ENCODE data around the gene IGFLR1. TPM values are rescaled to one million over a fixed set of nuclear protein-coding genes. Genes with fewer than 3 reads are reported as not detected.

The IGFLR1 gene
- total RNA-seq, 1 donor, result 1.9 TPM

DNA sequence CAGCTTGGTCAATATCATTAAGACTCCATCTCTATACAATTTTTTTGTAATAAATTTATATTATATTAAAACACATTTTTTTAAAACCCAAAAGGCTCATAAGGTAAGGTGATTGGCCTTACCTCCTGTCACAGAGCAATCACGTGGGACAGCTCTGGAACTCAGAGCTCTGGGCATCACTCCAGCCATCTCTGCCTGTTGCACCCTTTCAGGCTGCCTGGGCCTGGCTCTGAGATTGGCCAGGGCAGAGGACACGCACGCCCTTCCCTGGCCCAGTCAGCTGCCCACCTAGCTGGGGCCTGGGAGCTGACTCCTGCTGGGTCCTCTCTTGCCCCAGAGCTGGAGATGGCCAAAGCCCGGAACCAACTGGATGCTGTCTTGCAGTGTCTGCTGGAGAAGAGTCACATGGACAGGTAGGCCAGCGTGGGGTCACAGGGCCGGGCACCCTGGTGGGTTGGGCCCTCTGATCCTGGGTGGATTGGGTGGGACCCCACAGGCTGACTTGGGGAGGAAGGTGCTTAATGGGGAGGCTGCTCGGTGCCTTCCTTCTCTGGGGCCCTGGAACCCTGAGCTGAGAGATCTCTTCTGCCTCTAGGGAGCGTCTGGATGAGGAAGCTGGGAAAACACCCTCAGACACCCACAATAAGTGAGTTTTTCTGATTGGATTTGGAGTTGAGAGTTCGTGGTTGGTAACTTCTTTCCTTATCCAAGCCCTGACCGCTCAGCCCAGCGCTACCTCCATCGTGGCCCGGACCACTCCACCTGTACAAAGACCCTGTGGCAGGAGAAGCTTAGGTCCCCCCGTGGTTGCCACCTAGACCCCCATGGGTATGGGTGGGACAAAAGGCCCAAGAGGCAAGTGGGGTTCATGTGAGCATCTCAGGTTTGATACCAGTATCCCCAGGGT is 9.8 kb upstream of the IGFLR1 start:
- TF ChIP-seq CTCF (IDR thresholded peaks at IDR 0.05; ENCODE audit: insufficient read depth, low read length), result no peak
- no peak overlapping the region for H3K4me3 ChIP-seq (ENCODE audit: low read depth, low read length)
- DNase-seq (ENCODE audit: low read depth), result peak; percentile 24

DNA sequence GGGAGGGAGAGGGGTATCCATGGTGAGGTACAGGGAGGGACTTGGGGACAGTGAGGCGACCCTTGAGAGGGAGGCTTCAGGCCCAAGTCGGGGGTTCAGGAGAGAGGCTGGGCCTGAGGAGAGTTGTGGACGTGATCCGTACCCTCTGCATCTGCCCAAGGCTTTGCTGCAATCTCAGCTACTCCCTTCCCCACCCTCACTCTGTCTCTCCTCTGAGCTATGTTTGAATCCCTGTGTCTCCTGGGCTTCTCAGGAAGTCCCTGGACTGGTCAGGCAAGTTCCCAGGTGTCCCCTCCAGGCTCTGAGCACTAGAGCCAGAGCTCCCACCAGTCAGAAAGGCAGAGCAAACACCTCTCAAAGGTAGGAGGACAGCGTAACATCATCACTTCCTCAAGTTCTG is 7.9 kb upstream of the IGFLR1 start:
- H3K4me3 ChIP-seq (ENCODE audit: low read depth, low read length), result no peak overlapping the region
- no peak for DNase-seq (ENCODE audit: low read depth)
- no peak for TF ChIP-seq CTCF (IDR thresholded peaks at IDR 0.05; ENCODE audit: insufficient read depth, low read length)

GRCh38 chr19:35748106-35749020 is 6.1 kb upstream of the IGFLR1 start, which contains the start of gene LIN37:
Gene LIN37 (plus strand): TSS chr19:35748576. CDS start chr19:35748725, 149 bp downstream.
- peak; percentile 43 for TF ChIP-seq CTCF (IDR thresholded peaks at IDR 0.05; ENCODE audit: insufficient read depth, low read length)
- DNase-seq (ENCODE audit: low read depth), result peak; percentile 100
- H3K4me3 ChIP-seq (ENCODE audit: low read depth, low read length), result peak within 1 kb of the TSS; percentile 99

DNA sequence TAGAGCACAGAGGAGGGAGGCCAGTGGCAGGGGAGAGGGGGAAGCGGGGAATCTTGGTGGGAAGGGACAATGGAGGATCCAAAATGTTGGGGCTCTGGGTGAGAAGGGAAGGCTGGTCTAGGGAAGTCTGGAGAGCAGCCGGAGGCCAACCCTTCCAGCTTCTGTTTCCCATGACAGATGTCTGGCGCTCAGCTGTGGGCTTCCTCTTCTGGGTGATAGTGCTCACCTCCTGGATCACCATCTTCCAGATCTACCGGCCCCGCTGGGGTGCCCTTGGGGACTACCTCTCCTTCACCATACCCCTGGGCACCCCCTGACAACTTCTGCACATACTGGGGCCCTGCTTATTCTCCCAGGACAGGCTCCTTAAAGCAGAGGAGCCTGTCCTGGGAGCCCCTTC is 4.3 kb upstream of the IGFLR1 start:
- no peak for DNase-seq (ENCODE audit: low read depth)
- TF ChIP-seq CTCF (IDR thresholded peaks at IDR 0.05; ENCODE audit: insufficient read depth, low read length), result no peak
- H3K4me3 ChIP-seq (ENCODE audit: low read depth, low read length), result peak overlapping the region; percentile 66

DNA sequence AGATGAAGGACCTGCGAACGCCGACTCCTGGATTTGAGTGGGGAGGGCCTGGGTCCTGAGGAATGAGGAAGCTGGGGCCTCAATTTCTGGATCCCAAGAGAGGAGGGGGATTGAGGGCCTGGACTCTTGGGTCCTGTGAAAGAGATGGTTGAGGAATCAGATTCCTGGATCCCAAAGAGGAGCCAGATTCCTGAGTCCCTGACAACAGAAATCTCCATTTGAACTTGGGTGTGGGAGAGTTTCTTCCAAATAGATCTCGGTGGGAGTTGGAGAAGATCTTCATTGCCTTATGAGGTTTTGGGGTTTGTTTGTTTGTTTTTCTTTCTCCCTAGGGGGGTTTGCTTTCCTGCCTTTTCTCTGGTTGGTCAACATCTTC is 3.8 kb upstream of the IGFLR1 start:
- TF ChIP-seq CTCF (IDR thresholded peaks at IDR 0.05; ENCODE audit: insufficient read depth, low read length), result no peak
- H3K4me3 ChIP-seq (ENCODE audit: low read depth, low read length), result peak overlapping the region; percentile 66
- DNase-seq (ENCODE audit: low read depth), result no peak

GRCh38 chr19:35745328-35746086 is 3.3 kb upstream of the IGFLR1 start, which contains the start of the genes PSENEN and U2AF1L4:
Gene PSENEN (plus strand): TSS chr19:35745651. CDS start chr19:35745931, 280 bp downstream.
Gene U2AF1L4 (minus strand): TSS chr19:35745418. CDS start chr19:35745391, 27 bp downstream.
- H3K4me3 ChIP-seq (ENCODE audit: low read depth, low read length), result peak within 1 kb of the TSS; percentile 81
- TF ChIP-seq CTCF (IDR thresholded peaks at IDR 0.05; ENCODE audit: insufficient read depth, low read length), result no peak

More at GRCh38 chr19:35745328-35746086, 3.3 kb upstream of the IGFLR1 start, which contains the start of the genes PSENEN and U2AF1L4:
- peak; percentile 100 for DNase-seq (ENCODE audit: low read depth)
